Osteoblast (primary cell): ENCODE data around the gene PDE9A. TPM values are rescaled to one million over a fixed set of nuclear protein-coding genes. Genes with fewer than 3 reads are reported as not detected.

Experiments
- DNase-seq: peaks from one replicate; pipeline ENCODE4 v3.0.0; 2011; ENCODE audit warnings: low spot score, mixed read lengths; ENCODE audit not compliant: insufficient read length; ENCODE audit errors: missing footprints
- H2AFZ ChIP-seq: 2 replicates; pipeline ENCODE4 v1.6.0; 2011; ENCODE audit warnings: mild to moderate bottlenecking, low read length
- H3K27ac ChIP-seq: 2 replicates; pipeline ENCODE4 v1.5.1; 2011; ENCODE audit warnings: mild to moderate bottlenecking, low read depth, low read length, moderate library complexity
- H3K27me3 ChIP-seq: 2 replicates; pipeline ENCODE4 v1.6.0; 2012; ENCODE audit warnings: mild to moderate bottlenecking, control low read depth, inconsistent platforms, low read length, moderate library complexity; ENCODE audit not compliant: insufficient read depth
- H3K36me3 ChIP-seq: 2 replicates; pipeline ENCODE4 v1.5.1; 2011; ENCODE audit warnings: mild to moderate bottlenecking, low read length, control low read depth, moderate library complexity; ENCODE audit not compliant: insufficient read depth
- H3K4me1 ChIP-seq: 2 replicates; pipeline ENCODE4 v1.5.1; 2011; ENCODE audit warnings: mild to moderate bottlenecking, low read length, control low read depth, moderate library complexity; ENCODE audit not compliant: insufficient read depth
- H3K4me2 ChIP-seq: 2 replicates; pipeline ENCODE4 v1.6.0; 2011; ENCODE audit warnings: mild to moderate bottlenecking, low read length; ENCODE audit not compliant: insufficient read depth
- H3K4me3 ChIP-seq: fragments of 200-600 bp; sonication (generic); 3 replicates; pipeline ENCODE4 v1.5.1; 2012; ENCODE audit warnings: mild to moderate bottlenecking, low read length, inconsistent platforms; ENCODE audit not compliant: insufficient read depth
- H3K79me2 ChIP-seq: 2 replicates; pipeline ENCODE4 v1.6.0; 2012; ENCODE audit warnings: mild to moderate bottlenecking, low read length, control low read depth, inconsistent platforms; ENCODE audit not compliant: insufficient read depth
- H3K9me3 ChIP-seq: 2 replicates; pipeline ENCODE4 v1.5.1; 2011; ENCODE audit warnings: low read depth, low read length, control low read depth
- H4K20me1 ChIP-seq: 2 replicates; pipeline ENCODE4 v1.6.0; 2012; ENCODE audit warnings: mild to moderate bottlenecking, low read length, control low read depth; ENCODE audit not compliant: insufficient read depth
- total RNA-seq: library from RNA; depleted of rRNA; stranded (reverse); fragments of >200 nt; gene quantifications from 2 replicates; pipeline ENCODE4 v1.2.3, GENCODE V29; 2012
- TF ChIP-seq, protein P1 (sequence below): IDR thresholded peaks from 2 replicates; pipeline ENCODE4 v1.5.1; 2011; ENCODE audit warnings: mild to moderate bottlenecking, low read depth, low read length, moderate library complexity; ENCODE audit errors: extremely low read depth

Gene PDE9A
- total RNA-seq, 1 donor = 0.36 TPM

DNA sequence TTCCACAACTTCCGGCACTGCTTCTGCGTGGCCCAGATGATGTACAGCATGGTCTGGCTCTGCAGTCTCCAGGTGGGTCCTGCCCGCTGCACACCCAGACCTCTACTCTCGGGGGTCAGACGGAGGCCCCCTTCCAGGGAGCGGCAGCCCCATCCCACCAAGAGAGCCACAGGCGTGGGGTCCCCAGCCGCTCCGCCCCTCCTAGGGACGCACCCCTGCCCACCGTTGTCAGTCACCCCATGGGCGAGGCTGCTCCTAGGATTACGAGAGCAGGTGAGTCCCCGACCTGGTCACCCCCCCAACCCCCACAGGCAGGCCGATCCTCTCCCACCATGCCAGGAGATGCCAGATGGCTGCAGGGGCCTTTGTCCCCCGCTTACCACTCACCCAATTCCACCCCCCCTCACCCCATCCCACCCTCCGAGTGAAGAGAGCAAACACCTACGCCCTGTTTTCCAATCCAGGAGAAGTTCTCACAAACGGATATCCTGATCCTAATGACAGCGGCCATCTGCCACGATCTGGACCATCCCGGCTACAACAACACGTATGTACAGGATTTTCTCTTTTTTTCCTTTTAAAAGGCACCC lies 107.0 kb downstream of the PDE9A start:
- H3K9me3 ChIP-seq = no peaks in the 10 kb centered on the region
- no peak overlapping the region for H3K27ac ChIP-seq
- H3K27me3 ChIP-seq = peaks cover 3% of the 10 kb centered on the region
- DNase-seq = no peak
- H3K4me1 ChIP-seq = no peaks in the 10 kb centered on the region
- TF ChIP-seq, protein P1, sequence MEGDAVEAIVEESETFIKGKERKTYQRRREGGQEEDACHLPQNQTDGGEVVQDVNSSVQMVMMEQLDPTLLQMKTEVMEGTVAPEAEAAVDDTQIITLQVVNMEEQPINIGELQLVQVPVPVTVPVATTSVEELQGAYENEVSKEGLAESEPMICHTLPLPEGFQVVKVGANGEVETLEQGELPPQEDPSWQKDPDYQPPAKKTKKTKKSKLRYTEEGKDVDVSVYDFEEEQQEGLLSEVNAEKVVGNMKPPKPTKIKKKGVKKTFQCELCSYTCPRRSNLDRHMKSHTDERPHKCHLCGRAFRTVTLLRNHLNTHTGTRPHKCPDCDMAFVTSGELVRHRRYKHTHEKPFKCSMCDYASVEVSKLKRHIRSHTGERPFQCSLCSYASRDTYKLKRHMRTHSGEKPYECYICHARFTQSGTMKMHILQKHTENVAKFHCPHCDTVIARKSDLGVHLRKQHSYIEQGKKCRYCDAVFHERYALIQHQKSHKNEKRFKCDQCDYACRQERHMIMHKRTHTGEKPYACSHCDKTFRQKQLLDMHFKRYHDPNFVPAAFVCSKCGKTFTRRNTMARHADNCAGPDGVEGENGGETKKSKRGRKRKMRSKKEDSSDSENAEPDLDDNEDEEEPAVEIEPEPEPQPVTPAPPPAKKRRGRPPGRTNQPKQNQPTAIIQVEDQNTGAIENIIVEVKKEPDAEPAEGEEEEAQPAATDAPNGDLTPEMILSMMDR = no peak
- no peaks in the 10 kb centered on the region for H3K79me2 ChIP-seq
- no peak overlapping the region for H3K4me2 ChIP-seq
- H4K20me1 ChIP-seq = no peaks in the 10 kb centered on the region
- no peak overlapping the region for H3K4me3 ChIP-seq
- H3K36me3 ChIP-seq = no peaks in the 10 kb centered on the region
- H2AFZ ChIP-seq = no peak overlapping the region

DNA sequence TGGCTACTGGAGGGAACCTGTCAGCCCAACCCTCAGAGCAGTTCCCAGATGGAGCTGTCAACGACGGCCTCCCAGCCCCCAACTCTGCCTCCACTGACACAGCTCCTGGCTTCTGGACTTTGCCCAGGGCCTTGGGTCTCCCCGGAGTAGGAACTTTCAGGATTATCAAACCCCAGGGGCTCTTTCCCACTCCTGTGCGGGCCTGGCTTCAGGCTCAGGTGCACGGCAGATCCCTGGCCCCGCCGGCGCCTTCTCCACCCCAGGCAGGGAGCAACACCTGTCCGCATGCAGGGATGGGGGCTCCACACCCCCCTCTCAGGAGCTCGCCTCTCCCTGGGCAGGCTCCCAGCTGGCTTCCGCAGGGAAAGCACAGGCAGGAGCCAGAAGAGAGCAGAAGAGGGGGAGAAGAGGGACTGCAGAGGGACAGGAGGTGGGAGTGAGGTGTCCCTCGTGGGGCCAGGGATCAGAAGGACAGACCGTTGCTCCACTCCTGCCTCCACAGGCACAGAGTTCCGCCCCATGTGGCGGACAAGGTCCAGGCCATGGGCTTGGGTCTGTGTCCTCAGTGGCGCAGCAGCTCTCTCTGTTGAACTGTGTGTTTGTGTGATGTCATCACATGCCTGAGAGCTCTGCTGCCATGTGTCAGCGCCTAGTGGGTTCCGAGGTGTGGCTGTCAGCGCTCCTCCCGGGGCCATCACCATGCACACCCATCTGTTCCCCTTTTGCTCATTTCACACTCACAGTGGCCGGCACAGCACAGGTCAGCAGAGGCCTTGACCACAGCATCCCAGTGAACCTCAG lies 107.7 kb downstream of the PDE9A start:
- H2AFZ ChIP-seq = no peak overlapping the region
- no peak overlapping the region for H3K4me2 ChIP-seq
- no peaks in the 10 kb centered on the region for H3K9me3 ChIP-seq
- TF ChIP-seq, protein P1 = no peak
- no peaks in the 10 kb centered on the region for H4K20me1 ChIP-seq
- no peak overlapping the region for H3K4me3 ChIP-seq
- peak; percentile 85 for DNase-seq
- no peaks in the 10 kb centered on the region for H3K36me3 ChIP-seq
- peaks cover 3% of the 10 kb centered on the region for H3K27me3 ChIP-seq
- no peaks in the 10 kb centered on the region for H3K79me2 ChIP-seq
- no peak overlapping the region for H3K27ac ChIP-seq
- H3K4me1 ChIP-seq = no peaks in the 10 kb centered on the region

DNA sequence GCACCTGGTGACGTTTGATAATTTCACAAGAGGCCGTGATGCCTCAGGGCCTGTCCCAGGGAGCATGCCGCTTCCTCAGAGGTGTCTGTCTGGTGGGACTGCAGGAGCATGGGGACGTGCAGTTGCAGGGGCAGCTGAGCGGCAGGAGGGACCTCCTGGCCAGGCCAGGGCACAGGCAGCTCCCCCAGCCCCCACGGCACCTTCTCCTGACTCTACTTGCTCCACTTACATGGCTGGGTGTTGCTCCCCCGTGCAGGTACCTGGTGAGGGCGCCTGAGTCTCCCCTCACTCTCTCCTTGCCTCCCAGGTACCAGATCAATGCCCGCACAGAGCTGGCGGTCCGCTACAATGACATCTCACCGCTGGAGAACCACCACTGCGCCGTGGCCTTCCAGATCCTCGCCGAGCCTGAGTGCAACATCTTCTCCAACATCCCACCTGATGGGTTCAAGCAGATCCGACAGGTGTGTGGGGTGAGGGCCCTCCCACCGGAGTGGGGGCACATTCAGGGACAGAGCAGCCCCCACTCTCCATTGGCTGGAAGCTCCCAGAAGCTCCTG lies 108.4 kb downstream of the PDE9A start:
- Histone ChIP-seq H3K4me1 (no peaks in the 10 kb centered on the region), H3K4me2 (no peak overlapping the region), H3K36me3 (no peaks in the 10 kb centered on the region), H3K27me3 (peaks cover 3% of the 10 kb centered on the region), H3K9me3 (no peaks in the 10 kb centered on the region), H3K4me3 (no peak overlapping the region), H3K79me2 (no peaks in the 10 kb centered on the region), H3K27ac (no peak overlapping the region), H4K20me1 (no peaks in the 10 kb centered on the region), H2AFZ (no peak overlapping the region)
- no peak for DNase-seq
- TF ChIP-seq, protein P1 = no peak
